ENCODE measurements around the gene CADM1.

GRCh38 chr11:115527534-115528125 lies 23.4 kb upstream of the CADM1 start:
- TF ChIP-seq CTCF (IDR thresholded peaks at IDR 0.05) (no peak), POLR2AphosphoS5 (IDR thresholded peaks at IDR 0.05) (peak; percentile 71), POLR2A (IDR thresholded peaks at IDR 0.05) (no peak)

All from prostate gland (tissue), 2 donors.